Measurements from ENCODE around the gene ATP5MK. TPM values are rescaled to one million over a fixed set of nuclear protein-coding genes. Genes with fewer than 3 reads are reported as not detected.

Gene ATP5MK
- total and polyA plus RNA-seq, 2 of the 8 experiments (the other 6 are each of a cell fraction or from before 2014, with no cell fraction given): 280 to 312 TPM

DNA sequence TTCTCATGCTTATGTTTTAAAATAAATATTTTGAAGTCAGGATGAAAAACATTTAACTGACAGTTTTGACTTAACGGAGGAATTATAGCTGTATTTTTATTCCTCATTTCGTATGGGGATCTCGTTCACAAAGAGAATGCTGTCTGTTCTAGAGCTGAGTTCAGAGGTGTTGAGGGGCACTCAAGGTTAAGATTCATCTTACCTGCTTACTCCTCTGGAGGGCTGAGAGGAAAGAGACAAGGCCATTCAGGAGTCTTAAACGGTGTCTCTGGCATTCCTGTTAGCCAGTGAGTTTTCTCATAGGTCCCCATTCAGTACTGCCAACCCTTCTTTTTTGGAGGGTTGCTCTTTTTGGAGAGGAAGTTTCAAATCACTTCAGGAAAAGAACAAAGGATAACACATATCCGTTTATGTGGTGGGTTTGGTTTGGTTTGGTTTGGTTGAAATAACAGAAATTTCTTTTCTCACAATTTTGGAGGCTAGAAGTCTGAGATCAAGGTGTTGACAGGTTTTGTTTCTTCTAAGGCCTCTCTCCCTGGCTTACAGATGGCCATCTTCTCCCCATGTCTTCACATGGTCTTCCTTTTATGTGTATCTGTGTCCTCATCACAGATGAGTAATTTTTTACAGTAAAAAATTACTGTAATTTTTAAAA is 32.8 kb upstream of the ATP5MK start:
- Histone ChIP-seq H4K5ac (ENCODE audit: insufficient read length, low read depth, low read length) (no peak overlapping the region), H3K9me3 (ENCODE audit: insufficient read depth in 2 of 2, low read depth in 1 of 2, low read length in 1 of 2) (no peaks in the 10 kb centered on the region), H3K23ac (ENCODE audit: insufficient read length) (no peak overlapping the region), H2BK5ac (ENCODE audit: low read depth, low read length) (no peak overlapping the region), H2BK120ac (replicated peaks; ENCODE audit: low read depth, low read length) (no peak overlapping the region), H4K91ac (replicated peaks; ENCODE audit: insufficient read length, low read length) (no peak overlapping the region), H3K9ac (replicated peaks in 1 of 4; ENCODE audit: extremely low read depth in 1 of 4, low read depth in 3 of 4, low read length in 3 of 4) (no peak overlapping the region), H4K20me1 (replicated peaks in 1 of 2; ENCODE audit: control insufficient read depth in 1 of 2, insufficient read depth in 2 of 2, low read length in 2 of 2) (peaks cover 3% of the 10 kb centered on the region in 2 experiments), H3K27ac (ENCODE audit: low read depth, low read length) (no peak overlapping the region), H3K23me2 (ENCODE audit: low read depth, low read length) (no peaks in the 10 kb centered on the region), H3K79me1 (ENCODE audit: low read depth, low read length) (no peaks in the 10 kb centered on the region), H3K4me2 (ENCODE audit: insufficient read depth in 1 of 2, low read depth in 2 of 2, low read length in 2 of 2) (no peak overlapping the region), H3K27me3 (replicated peaks in 1 of 4; ENCODE audit: control insufficient read depth in 3 of 4, extremely low read depth in 1 of 4, insufficient read depth in 3 of 4, low read length in 3 of 4) (no peaks in the 10 kb centered on the region), H3K4me1 (replicated peaks in 1 of 4; ENCODE audit: control insufficient read depth in 3 of 4, insufficient read depth in 4 of 4, low read length in 3 of 4) (no peaks in the 10 kb centered on the region), H3K14ac (ENCODE audit: insufficient read length) (no peak overlapping the region), H3K4me3 (ENCODE audit: extremely low read depth in 1 of 4, insufficient read depth in 2 of 4, low read depth in 3 of 4, low read length in 4 of 4) (no peak overlapping the region), H3K56ac (replicated peaks; ENCODE audit: insufficient read length, low read depth, low read length) (no peak overlapping the region), H3K36me3 (ENCODE audit: control insufficient read depth in 2 of 4, insufficient read depth in 4 of 4, low read length in 3 of 4) (peaks cover 31 to 79% (median 64%) of the 10 kb centered on the region in 4 experiments), H3K79me2 (ENCODE audit: control insufficient read depth in 1 of 2, insufficient read depth in 2 of 2, low read length in 2 of 2) (no peaks in the 10 kb centered on the region), H2BK12ac (ENCODE audit: low read depth, low read length) (no peak overlapping the region), H3K4ac (replicated peaks; ENCODE audit: insufficient read length, low read depth, low read length) (no peak overlapping the region), H3K18ac (ENCODE audit: extremely low read depth, low read length) (no peak overlapping the region), H2BK15ac (ENCODE audit: low read length) (no peak overlapping the region), H4K8ac (ENCODE audit: extremely low read depth, insufficient read depth, low read length) (no peak overlapping the region), H2BK20ac (ENCODE audit: low read length) (no peak overlapping the region), H2AFZ (ENCODE audit: low read length) (no peak overlapping the region), H2AK5ac (ENCODE audit: low read depth, low read length) (no peak overlapping the region)
- CTCF ChIA-PET (ENCODE audit: partially characterized antibody): interaction anchor here (0.5 to 1.4 kb wide), 2 partner anchors 57 to 179 kb away, joined by 3 to 4 read pairs; no protein-coding TSS in a partner anchor
- POLR2A ChIA-PET (ENCODE audit: partially characterized antibody): interaction anchor here (1.7 kb wide), 1 partner anchor 11 kb away, joined by 4 read pairs; no protein-coding TSS in a partner anchor
- DNase-seq (ENCODE audit: low read depth in 1 of 2, low spot score in 2 of 2) (no peak), FAIRE-seq (no peak)
- TF ChIP-seq HDAC2 (IDR thresholded peaks at IDR 0.05; ENCODE audit: borderline replicate concordance in 1 of 2, low read depth in 2 of 2, low read length in 2 of 2) (no peak), CBX5 (IDR thresholded peaks at IDR 0.05; ENCODE audit: low read depth, low read length) (no peak), MAFK (IDR thresholded peaks at IDR 0.05; ENCODE audit: low read depth, low read length) (no peak), POLR2A (IDR thresholded peaks at IDR 0.05; ENCODE audit: control extremely low read depth in 1 of 2, low read depth in 2 of 2, low read length in 2 of 2) (no peak), EP300 (IDR thresholded peaks at IDR 0.05; ENCODE audit: borderline replicate concordance in 1 of 2, low read depth in 2 of 2, low read length in 2 of 2) (no peak)
- TF ChIP-seq, protein P1, sequence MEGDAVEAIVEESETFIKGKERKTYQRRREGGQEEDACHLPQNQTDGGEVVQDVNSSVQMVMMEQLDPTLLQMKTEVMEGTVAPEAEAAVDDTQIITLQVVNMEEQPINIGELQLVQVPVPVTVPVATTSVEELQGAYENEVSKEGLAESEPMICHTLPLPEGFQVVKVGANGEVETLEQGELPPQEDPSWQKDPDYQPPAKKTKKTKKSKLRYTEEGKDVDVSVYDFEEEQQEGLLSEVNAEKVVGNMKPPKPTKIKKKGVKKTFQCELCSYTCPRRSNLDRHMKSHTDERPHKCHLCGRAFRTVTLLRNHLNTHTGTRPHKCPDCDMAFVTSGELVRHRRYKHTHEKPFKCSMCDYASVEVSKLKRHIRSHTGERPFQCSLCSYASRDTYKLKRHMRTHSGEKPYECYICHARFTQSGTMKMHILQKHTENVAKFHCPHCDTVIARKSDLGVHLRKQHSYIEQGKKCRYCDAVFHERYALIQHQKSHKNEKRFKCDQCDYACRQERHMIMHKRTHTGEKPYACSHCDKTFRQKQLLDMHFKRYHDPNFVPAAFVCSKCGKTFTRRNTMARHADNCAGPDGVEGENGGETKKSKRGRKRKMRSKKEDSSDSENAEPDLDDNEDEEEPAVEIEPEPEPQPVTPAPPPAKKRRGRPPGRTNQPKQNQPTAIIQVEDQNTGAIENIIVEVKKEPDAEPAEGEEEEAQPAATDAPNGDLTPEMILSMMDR (IDR thresholded peaks at IDR 0.05; ENCODE audit: control extremely low read depth in 1 of 3, insufficient read depth in 1 of 3, low read depth in 1 of 3, low read length in 3 of 3): no peak
- TF ChIP-seq, protein P2, sequence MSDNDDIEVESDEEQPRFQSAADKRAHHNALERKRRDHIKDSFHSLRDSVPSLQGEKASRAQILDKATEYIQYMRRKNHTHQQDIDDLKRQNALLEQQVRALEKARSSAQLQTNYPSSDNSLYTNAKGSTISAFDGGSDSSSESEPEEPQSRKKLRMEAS (IDR thresholded peaks at IDR 0.05): no peak
- WGBS, 2 experiments (ENCODE audit: extremely low coverage in 1 of 2, insufficient coverage in 1 of 2, insufficient read length in 1 of 2, insufficient replicate concordance in 2 of 2, low coverage in 1 of 2, low lambda C conversion rate in 2 of 2, missing lambda C conversion rate in 1 of 2): 94% methylated on average over 5 of the region's 5 CpGs; no CpG with 5 or more reads in 1 of the 2 experiments

Measured in H1 (cell line).